Stimulated activated naive CD4-positive, alpha-beta T cell (primary cell): ENCODE data around the gene ZBTB20.
"Not testable (repeated sequence)": the region's sequence is repeated elsewhere in the genome, so short reads cannot be mapped to it uniquely, and the experiment has no call there.

ENCODE experiments used
- DNase-seq, 6 experiments: peaks; one replicate each; lab custom pipeline; 2025; lab: John Stamatoyannopoulos, UW

The ZBTB20 gene

GRCh38 chr3:114714957-114715460 is 432.1 kb downstream of the ZBTB20 start:
- DNase-seq, result no peak

- no peak for DNase-seq
Measured at GRCh38 chr3:114714237-114714636, 432.9 kb downstream of the ZBTB20 start.

GRCh38 chr3:114712728-114713492 is 434.2 kb downstream of the ZBTB20 start:
- no peak for DNase-seq

GRCh38 chr3:114711321-114711886 is 435.7 kb downstream of the ZBTB20 start:
- no peak for DNase-seq

GRCh38 chr3:114709102-114709501 is 438.0 kb downstream of the ZBTB20 start:
- DNase-seq, result no peak

GRCh38 chr3:114707252-114707860 is 439.7 kb downstream of the ZBTB20 start:
- no peak for DNase-seq

GRCh38 chr3:114706591-114707232 is 440.4 kb downstream of the ZBTB20 start:
- no peak for DNase-seq

GRCh38 chr3:114700637-114701234 is 446.4 kb downstream of the ZBTB20 start:
- no peak for DNase-seq

GRCh38 chr3:114698146-114699105 is 448.7 kb downstream of the ZBTB20 start:
- DNase-seq, result no peak

- no peak for DNase-seq
Measured at GRCh38 chr3:114697401-114697800, 449.7 kb downstream of the ZBTB20 start.

GRCh38 chr3:114694251-114694650 is 452.8 kb downstream of the ZBTB20 start:
- DNase-seq, result no peak

GRCh38 chr3:114691871-114692270 is 455.2 kb downstream of the ZBTB20 start:
- no peak for DNase-seq

- DNase-seq, result no peak
Measured at GRCh38 chr3:114690911-114691310, 456.2 kb downstream of the ZBTB20 start.

GRCh38 chr3:114687151-114687550 is 459.9 kb downstream of the ZBTB20 start:
- no peak for DNase-seq

- no peak for DNase-seq
Measured at GRCh38 chr3:114686621-114687020, 460.5 kb downstream of the ZBTB20 start.

GRCh38 chr3:114685161-114685560 is 461.9 kb downstream of the ZBTB20 start:
- DNase-seq, result no peak

GRCh38 chr3:114680299-114680698 is 466.8 kb downstream of the ZBTB20 start:
- DNase-seq, result no peak

GRCh38 chr3:114679773-114680172 is 467.3 kb downstream of the ZBTB20 start:
- not testable (repeated sequence) for DNase-seq

GRCh38 chr3:114675104-114675503 is 472.0 kb downstream of the ZBTB20 start:
- no peak for DNase-seq

- no peak for DNase-seq
Measured at GRCh38 chr3:114674036-114674435, 473.1 kb downstream of the ZBTB20 start.

GRCh38 chr3:114673481-114673880 is 473.6 kb downstream of the ZBTB20 start:
- DNase-seq, result no peak
